ENCODE results near the gene CNOT4.

Gene CNOT4

DNA sequence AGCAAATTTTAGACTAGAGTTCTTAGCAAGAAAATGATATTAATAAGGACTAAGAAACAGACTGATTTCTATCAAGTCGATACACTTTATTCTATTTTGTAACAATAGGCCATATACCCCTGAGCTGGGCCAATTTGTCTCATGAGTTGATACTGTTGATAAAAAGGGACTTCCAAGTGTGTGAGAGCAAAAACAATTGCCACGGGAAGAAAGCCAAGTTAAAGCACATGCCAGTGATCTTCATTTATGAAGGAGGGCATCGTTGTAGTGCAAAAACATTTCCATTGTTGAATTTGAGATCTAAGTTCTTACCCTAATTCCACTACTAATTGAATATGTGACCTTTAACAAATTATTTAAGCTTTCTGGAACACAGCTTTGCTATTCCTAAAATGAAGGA lies 119.9 kb downstream of the CNOT4 start:
- no peak for DNase-seq

DNA sequence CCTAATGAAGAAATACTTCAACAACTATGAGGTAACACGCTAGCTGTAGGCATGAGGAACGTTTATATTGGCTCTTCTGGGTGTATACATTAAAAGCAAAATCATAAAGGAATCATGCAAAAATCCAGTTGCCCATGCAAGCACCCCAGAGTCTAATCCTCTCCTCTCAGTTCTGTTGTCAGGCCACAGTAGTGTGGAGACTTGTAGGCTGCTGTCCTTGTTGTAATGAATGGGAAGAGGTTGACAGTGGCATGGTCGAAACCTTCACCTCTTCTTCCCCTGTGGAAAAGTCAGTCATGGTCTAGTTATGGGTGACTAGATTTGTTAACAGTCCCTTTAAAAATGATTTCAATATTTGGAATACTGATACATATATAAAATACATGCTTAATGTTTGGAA lies 121.3 kb downstream of the CNOT4 start:
- no peak for DNase-seq

DNA sequence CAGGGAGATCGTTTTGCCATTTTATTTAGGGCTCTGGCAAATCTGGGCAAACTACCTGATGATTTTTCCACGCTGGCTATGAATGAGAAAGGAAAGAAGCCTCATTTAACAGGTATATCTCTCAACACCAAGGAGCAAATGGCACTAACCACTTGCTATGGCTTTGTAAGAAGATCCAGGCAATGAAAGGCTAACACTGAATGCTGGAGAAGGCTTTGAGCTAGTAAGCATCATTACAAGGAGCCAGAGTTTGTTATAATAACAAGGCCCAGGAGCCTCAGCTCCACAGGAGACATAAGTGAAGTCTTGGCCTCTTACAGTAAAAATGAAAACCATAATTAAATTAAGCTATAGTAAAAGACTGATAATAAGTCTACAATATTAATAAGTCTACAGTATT lies 123.1 kb downstream of the CNOT4 start:
- DNase-seq: peak; percentile 33

DNA sequence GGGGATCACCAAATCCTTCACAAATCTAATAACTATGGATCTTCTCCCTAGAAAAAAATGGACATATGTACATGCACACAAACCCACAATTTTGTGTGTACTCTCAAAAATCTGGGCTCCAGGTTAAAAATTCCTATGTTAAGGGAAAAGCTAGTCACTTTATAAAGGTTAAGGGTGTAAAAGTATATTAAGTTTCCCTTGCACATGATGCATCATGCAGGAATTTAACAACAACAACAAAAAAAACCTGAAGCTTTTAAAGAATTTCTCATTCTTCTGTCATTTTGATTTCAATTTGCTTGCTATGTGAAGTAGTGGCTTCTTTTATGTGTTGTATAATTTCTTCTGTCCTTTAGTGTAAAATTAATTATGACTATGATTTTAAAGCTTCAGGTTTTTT lies 123.7 kb downstream of the CNOT4 start:
- no peak for DNase-seq

DNA sequence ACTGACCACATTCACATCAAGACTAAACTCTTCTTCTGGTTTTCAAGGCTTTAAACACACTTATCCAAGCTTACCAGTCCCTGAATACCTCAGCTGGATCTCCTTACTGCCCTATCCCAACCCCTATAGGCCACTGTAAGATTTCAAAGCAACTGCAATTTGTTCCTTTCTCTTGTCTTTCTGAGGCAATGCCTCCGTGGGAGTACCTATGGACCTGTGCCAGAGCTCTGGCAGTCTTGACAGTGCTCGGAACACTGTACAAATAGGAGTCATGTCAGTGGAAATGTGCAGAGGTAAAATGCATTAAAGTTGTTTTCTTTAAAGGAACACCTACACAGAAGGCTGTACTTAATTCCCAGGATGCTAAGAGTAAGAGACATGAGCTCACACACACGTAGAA lies 124.7 kb downstream of the CNOT4 start:
- peak; percentile 14 for DNase-seq

DNA sequence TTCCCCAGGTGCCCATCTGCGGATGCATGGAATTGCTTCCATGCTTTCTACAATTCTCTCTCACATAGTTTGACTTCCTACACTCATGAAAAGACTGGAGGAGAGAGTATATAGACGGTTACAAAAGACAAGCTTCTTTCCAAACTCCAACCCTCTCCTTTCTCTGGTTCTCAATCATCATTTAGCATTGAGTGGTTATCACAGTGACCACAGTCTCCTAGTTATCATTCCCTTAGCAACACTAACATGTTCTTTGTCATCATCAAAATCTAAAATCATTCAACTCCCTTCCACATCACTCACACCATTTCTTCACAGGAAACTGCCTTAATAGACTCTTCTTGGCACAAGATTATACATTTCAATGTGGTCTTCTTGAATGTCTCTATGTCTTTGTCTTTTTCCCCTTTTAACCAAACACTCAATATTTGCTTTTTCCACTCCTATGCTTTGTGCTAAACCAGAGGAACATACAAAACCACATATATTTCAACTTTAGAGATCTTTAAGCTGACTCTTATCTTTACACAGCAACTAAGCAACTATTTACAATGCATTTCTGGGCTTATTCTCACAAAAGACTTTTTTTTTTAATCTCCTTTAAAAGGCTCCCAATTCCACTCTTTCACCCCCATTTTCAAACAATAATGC lies 126.3 kb downstream of the CNOT4 start:
- no peak for DNase-seq

DNA sequence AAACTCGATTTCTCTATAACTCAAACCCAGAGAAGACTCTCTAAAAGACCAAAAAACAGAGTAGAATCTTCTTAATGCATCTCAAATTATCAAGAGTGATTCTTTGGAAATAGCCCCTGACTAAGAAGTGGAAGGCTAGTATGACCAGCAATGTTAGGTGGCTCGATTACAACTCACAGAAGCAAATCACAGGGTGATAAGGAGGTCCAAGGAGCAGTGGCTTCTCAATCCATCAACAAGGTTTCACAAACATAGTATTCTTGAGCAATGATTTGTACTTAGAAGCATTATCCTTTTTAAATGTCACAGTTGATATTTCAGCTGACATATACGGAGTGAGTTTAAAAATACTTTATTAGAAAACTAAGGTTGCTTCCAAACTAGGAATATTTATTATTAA lies 127.7 kb downstream of the CNOT4 start:
- no peak for DNase-seq

DNA sequence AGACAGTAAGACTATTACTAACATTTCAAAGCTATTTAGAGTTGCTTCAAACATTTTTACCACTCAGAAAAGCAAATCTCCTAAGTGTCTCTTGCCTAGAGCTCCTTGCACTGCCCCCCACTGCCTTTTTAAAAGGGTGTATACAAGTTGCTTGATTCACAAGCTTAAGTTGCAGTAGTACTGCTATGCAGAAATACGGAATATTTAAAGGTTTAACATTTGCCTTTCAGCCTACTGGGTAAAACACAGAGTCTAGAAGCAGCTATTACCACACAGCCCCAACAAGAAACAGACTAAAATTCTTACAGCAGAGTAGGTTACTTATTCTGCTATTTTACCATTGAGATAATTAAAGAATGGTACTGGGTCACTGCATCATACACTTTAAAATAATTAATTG lies 128.5 kb downstream of the CNOT4 start:
- DNase-seq: no peak

DNA sequence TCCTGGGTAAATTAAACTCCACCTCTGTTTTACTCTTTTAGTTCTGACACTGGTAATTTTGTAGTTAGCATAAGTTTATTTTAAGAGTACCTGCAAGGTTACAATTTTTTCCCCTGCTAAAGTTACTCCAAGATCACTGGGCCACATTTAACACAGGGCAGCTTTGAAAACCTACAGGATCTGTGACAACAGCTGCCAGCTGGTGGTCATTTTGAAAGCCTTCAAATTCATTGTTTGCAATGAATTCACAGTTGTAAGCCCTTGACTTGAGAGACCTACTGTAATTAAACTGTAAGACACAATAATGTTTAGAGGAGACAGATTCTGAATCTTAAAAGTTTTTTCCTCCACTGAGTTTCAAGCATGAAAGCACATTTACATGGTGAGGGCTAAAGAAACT lies 129.6 kb downstream of the CNOT4 start:
- peak; percentile 23 for DNase-seq

DNA sequence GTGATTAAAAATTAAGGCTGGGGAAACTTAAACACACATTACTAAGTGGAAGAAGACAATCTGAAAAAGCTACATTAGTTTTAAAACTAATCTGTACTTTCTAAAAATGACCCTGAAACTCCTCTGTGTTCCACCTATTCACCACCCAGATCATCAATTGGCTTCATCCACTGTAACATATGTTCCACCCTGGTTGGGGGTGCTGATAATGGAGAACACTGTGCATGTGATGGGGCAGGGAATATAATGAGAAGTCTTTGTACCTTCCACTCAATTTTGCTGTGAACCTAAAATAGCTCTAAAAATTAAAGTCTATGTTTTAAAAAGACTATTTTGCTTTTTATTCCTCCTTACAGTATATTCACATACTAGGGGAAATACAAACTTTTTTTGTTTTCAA lies 132.7 kb downstream of the CNOT4 start:
- DNase-seq: no peak

DNA sequence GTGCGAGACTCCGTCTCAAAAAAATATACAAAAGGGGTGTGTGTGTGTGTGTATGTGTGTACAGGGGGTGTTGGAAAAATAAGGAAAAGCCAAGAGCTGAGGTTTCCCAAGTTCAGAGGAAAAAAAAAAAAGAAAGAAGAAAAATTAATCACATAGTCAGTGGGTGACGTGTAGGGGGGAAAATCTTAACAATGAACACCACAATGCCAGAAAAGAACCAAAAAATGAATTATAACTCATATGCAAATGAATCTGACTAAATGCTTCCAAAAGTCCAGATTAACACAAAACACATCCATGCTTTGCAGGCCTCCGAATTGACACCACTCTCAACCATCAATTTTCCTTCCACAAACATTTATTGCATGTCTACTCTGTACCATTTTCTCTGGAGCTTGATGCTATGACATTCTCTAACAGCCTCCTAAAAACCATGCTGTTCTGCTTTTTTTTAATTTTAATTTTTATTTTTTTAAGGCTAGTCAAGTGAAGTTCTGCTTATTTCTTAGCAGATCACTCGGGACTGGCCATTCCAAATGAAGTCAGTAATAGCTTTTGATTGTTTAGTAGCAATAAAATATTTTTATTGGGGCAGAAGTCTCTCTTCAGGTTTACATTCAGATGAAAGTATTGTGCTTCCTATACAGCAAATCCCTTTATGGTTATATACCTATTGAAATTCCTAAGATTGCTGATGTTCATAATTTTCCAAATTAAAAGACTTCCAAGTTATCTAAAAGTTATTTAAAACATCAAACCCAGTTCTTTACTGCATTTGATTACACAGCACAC lies 133.8 kb downstream of the CNOT4 start:
- DNase-seq: no peak

DNA sequence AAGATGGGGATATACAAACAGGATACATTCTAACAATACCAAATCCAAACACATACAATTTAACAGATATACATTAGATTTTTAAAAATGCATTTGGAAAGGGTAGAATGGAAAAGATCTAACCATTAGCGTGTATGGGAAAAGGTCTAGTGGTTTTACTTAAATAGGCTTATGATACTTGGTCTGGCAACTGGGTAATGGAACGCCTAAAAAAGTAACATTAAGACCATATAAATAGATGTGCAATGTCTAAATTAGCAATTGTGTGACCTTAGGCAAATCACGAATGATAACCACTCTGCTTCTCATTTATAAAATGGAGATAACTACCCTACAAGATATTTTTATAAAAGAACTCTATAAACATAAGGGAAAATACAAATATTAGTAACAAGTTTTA lies 135.2 kb downstream of the CNOT4 start:
- no peak for DNase-seq

DNA sequence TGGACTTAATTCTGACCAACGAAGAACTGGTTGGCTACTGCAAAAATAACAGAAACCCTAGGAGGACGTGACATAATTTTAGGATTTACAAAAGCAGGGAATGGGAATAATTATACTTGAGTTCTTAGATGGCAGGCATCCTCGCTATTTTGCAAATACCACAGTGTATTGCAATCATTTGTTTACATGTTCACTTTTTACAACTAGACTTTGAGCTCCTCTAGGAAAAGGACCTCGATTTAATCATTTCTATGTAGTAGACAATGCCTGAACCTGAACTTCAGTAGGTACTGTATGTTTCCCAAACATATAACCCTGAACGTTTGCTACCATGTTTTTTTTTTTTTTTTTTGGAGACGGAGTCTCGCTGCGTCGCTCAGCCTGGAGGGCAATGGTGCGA lies 137.7 kb downstream of the CNOT4 start:
- no peak for DNase-seq

DNA sequence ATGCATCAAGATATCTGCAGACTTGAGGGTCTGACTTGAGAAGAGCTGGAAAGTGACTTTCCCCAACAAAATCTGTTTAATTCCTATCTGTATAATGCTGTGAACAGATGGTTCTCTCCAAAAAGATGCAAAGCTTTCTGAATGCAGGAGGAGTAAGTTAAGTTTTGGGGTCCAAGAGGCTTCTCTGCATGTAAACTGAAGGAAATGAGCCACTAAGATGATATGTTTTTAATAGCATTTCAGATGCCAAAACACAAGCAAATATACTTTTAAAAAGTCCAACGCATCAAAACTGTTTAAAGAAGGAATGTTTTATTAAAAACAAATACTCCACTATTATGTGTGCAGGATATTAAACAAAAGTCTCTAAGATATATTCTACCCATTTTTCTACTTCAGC lies 139.2 kb downstream of the CNOT4 start:
- no peak for DNase-seq

DNA sequence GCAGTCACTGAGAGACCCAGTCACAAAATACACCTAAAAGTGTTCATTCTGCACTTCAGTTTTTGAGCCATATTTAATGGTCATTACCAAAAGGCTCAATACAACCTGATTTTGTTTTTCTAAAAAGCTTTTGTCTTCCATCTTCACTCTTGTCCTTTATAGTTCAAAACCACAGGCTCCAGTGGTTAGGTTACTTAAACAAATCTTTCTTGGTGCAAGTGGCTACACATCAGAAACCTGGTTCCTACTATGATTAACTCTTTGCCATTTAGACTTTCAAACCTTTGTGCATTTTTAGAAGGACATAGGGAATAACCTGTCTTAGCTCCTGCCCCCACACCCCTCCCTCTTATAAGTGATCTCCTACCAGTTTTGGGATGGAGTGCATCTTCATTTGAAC lies 140.5 kb downstream of the CNOT4 start:
- DNase-seq: no peak

DNA sequence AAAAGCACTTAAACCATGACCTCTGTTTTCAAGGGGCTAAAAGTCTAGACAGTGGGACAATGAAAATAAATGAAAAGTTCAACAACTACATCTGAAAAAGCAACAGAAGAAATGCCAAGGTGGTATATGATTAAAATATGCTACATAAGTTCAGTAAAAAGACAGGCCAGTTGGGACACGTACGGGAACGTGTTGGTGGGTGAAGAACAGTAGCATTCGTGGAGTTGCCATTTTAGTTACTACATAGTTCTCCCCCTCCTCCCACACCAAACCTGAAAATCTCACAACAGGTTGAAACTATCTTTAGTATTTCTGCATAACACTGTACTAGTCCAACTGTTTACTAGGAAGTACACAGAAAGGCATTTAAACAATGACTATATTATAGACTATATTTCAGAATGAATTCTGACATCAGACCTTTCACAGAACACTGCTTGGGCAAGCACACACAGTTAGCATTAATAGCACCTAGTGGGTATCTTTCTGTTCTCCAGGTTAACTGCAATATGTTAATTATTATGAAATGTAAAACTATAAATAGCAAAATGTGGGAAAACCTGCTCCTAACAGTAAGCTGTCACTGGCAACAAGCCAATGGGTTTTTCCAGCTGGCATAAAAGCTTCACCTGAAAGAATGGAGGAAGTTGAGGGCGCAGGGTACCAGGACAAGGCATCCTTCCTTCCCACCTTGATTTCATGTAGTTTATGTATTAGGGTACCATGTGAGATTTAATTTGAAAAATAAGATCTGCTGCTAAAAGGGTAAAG lies 141.3 kb downstream of the CNOT4 start:
- no peak for DNase-seq

DNA sequence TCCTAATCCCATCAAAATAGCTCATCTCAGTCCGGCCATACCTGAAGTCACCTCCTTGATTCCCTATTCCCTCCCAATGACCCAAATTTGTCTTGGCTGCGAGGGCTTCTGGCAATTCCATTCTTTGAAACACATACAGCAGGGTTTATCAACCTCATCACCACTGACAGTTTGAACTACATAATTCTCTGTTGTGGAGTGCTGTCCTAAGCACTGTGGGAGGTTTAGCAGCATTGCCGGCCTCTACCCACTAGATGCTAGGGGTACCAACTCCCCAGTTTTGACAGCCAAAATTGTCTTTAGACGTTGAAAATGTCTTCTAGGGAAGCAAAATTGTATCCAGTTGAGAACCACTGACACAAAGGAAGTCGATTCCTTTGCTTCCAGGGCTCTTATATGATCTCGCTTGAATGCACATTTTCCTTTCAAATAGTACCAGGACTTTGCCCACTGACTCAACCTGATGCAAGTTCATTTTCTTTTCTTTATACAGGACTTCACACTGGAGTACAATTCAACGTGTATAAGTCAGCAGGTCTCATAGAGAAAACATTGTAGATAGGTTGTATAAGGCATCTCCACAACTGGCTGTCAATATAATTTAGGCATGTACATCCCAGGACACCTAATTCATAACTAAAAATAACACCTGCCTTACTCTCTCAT lies 142.9 kb downstream of the CNOT4 start:
- DNase-seq: no peak

DNA sequence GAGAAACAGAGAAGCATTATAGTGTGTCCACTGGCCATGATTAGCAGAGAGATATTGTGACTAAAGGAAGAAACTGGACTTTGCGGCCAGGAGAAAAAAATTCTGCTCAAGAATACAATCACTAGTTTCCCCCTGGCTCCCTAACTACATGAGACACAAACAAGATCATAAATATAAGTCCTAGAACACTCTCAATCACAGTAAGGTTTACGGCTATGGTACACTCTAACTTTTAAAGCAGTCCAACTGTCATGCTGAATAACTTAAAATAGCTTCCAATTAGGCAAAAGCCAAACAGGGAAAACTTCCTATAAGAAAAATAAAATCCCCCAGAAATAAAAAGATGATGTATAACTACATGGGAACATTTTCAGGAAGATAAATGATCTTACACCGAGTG lies 144.2 kb downstream of the CNOT4 start:
- DNase-seq: no peak

DNA sequence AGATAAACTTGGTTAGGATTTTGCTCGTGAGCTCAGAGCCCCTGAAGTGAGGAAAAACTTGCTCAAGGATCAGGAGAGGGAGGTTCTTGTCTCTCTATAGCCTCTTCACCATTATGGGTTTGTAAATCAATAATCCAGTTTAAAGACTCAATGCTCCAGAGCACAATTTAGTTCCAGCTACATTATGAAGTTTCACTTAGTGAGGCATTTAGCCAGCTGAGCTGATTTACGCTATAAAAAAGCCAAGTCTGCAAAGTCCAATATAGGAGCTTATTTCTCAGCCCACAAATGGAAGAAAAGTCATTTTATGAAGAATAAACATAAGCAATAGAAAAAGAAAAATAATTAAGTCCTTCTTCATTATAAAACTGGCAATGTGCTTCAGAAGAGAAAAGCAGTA lies 145.7 kb downstream of the CNOT4 start:
- DNase-seq: no peak

DNA sequence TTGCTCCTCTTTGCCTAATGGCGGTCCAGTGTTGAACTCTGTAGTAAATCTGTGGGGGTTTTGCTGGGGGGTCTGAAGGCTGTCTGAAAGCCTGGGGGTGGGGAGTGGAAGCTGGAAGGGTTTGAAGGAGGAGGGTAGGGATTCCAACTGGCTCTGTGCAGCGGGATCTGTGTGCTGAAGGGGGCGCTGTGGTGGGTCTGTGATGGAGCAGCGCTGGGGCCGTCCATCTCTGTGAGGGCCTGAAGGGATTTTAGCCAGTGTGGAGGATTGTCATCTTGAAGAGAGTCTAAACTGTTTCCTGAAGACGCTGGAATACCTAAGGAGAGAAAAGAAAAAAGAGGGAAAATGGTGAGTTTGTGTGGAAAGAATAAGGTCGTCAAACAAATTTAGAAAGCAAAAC lies 147.0 kb downstream of the CNOT4 start:
- no peak for DNase-seq

DNA sequence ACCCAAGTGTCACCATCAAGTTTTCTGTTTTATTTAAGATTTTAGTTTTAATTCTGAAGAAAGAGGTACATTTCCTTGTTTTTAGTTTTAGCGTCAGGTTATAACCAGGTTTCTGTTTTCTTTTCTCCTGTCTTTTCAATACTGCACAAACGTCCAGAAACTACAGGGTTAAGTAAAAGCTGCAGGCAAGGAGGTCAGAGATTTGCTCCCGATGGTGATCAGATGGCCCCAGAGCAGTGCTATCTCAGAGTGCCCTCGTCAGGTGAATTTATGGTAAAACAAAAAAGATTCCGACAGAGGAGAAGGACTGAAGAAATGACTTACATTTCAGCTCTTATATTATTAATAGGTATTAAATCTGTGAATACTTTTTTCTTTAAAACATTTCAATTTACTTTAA lies 148.1 kb downstream of the CNOT4 start:
- no peak for DNase-seq

DNA sequence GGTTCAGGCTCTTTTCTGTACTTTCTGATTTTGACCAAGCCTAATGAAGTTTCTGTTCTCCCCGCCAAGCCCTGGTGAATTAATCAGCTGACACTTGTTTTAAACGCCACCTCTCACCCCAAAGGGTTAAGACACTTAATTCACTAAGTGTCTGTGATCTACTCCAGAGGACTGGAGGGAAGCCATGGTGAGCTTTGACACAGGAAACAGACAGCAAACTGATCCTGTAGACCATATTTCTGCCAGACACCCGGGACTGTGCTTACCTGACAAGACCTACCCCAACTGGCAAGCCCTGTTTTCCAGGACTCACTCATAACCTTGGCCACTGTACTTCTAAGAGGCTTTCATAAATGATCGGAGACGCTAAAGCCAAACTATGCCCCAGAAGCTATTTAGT lies 150.3 kb downstream of the CNOT4 start:
- no peak for DNase-seq

DNA sequence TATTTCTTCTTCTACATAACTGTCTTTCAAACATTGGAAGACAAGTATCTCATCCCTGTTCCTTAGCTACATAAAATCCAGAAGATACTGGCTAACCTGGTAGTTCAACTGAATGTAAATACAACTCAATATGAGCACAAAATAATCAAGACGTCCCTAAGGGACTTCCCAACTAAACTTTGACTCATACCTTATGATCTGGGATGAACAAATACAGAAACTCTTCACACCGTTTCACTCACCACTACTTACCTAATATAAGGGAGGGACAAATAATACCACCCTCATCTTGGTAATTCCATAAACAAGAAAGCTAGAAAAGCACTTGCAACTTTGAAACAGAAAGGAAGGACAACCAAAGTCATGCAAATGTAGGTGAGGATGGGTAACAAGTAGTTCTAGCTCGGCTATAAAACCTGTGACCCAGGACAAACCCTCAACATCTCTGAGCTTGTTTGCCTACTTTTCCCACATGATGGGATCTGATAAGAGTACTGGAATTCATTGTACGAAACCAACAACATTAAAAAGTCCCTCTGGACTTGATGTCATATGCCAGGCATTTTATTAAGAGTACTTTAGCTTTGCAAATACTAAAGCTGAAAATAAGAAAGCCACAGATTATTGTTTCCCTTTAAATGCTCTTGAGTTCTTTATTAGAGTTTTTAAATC lies 154.4 kb downstream of the CNOT4 start:
- DNase-seq: no peak
